Kidney epithelial cell (primary cell): ENCODE measurements around the gene CHMP2A. TPM values are rescaled to one million over a fixed set of nuclear protein-coding genes. Genes with fewer than 3 reads are reported as not detected.
A peak's percentile ranks its signal among the peaks of the same experiment; 100 is the strongest.
"Not testable (repeated sequence)": the region's sequence is repeated elsewhere in the genome, so short reads cannot be mapped to it uniquely, and the experiment has no call there.

Source experiments
- DNase-seq: peaks from one replicate; pipeline ENCODE4 v3.0.0-alpha.2; 2010; ENCODE audit warnings: low read depth
- H3K27me3 ChIP-seq: 2 replicates; pipeline ENCODE4 v1.6.0; 2011; ENCODE audit warnings: low read length; ENCODE audit not compliant: control insufficient read depth, insufficient read depth
- H3K36me3 ChIP-seq: 2 replicates; pipeline ENCODE4 v1.5.1; 2011; ENCODE audit warnings: low read length; ENCODE audit not compliant: control insufficient read depth, insufficient read depth
- H3K4me3 ChIP-seq: 2 replicates; pipeline ENCODE4 v1.5.1; 2011; ENCODE audit warnings: low read depth, mild to moderate bottlenecking, control low read depth, low read length
- CTCF ChIP-seq: IDR thresholded peaks from 2 replicates; pipeline ENCODE4 v1.5.1; 2011; ENCODE audit warnings: mild to moderate bottlenecking, moderate library complexity, low read length, control low read depth, inconsistent platforms; ENCODE audit not compliant: insufficient read depth, poor library complexity, severe bottlenecking
- total RNA-seq: library from RNA; depleted of rRNA; stranded (reverse); fragments of >200 nt; gene quantifications from 2 replicates; pipeline ENCODE4 v1.2.3, GENCODE V29; 2015

CHMP2A gene
- total RNA-seq, 1 donor from 2014 or later = 154 TPM

- peaks cover 16% of the 10 kb centered on the region for H3K36me3 ChIP-seq
- no peak for DNase-seq
Measured at GRCh38 chr19:58546019-58546530, 8.8 kb downstream of the CHMP2A start.

GRCh38 chr19:58545286-58546018, 9.5 kb downstream of the CHMP2A start:
- DNase-seq = no peak
- Histone ChIP-seq H3K36me3 (peaks cover 15% of the 10 kb centered on the region), H3K27me3 (peaks cover under 1% of the 10 kb centered on the region), H3K4me3 (peak overlapping the region; percentile 90)
- no peak for TF ChIP-seq CTCF

More at GRCh38 chr19:58546019-58546530, 8.8 kb downstream of the CHMP2A start:
- peak overlapping the region; percentile 90 for H3K4me3 ChIP-seq
- no peak for TF ChIP-seq CTCF
- no peaks in the 10 kb centered on the region for H3K27me3 ChIP-seq

- H3K36me3 ChIP-seq = peaks cover 12% of the 10 kb centered on the region
- no peak for DNase-seq
- H3K4me3 ChIP-seq = peak overlapping the region; percentile 90
- H3K27me3 ChIP-seq = peaks cover 3% of the 10 kb centered on the region
- no peak for TF ChIP-seq CTCF
Measured at GRCh38 chr19:58544591-58545285, 10.2 kb downstream of the CHMP2A start.

- no peak for TF ChIP-seq CTCF
- peaks cover 7% of the 10 kb centered on the region for H3K27me3 ChIP-seq
- peak; percentile 90 for DNase-seq
- peak within 1 kb of the TSS; percentile 90 for H3K4me3 ChIP-seq
- peaks cover 10% of the 10 kb centered on the region for H3K36me3 ChIP-seq
Measured at GRCh38 chr19:58543826-58544590, 10.9 kb downstream of the CHMP2A start, which contains the start of gene TRIM28. TSS of gene TRIM28 (plus strand) at chr19:58544064. CDS start at chr19:58544758, 694 bp downstream.

GRCh38 chr19:58542641-58543372, 12.1 kb downstream of the CHMP2A start:
- H3K27me3 ChIP-seq = peaks cover 15% of the 10 kb centered on the region
- not testable (repeated sequence) for H3K36me3 ChIP-seq, H3K4me3 ChIP-seq, DNase-seq

GRCh38 chr19:58539169-58539559, 15.7 kb downstream of the CHMP2A start:
- H3K36me3 ChIP-seq, DNase-seq, H3K4me3 ChIP-seq: not testable (repeated sequence)
- peaks cover 15% of the 10 kb centered on the region for H3K27me3 ChIP-seq
